ENCODE measurements around the gene CAPN14. TPM values are rescaled to one million over a fixed set of nuclear protein-coding genes. Genes with fewer than 3 reads are reported as not detected.

CAPN14 gene
- polyA plus RNA-seq, 1 donor: 0.13 TPM

DNA sequence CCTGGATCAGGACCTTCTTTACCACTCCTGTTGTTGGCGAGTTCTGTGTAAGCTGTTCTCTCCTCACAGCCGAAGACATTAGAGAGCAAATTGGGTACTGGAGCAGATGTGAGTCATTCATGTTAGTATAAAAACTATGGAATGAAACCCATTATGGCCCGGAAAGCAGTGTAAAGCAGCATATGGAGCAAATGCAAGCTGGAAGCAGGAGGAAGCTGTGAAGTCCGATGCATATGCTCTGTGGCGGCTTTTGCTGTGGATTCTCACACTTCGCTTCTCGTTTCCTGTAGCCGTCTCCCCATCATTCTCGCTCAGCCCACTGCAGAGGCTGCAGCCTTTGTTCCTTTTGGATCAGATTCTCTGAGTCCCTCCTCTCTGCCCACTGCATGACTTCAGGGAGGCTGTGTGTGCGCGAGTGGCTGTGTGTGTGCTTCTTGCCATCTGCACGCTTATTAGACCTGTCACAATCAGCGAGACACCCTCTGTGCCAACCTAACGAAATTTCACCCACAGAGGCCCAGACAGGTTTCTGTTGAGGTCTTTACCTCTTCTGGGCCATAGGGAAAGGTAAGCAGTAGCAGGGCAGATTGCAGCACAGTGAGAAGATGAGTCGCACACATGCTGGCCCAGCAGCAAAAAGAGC, 75.8 kb downstream of the CAPN14 start:
- H3K4me3 ChIP-seq (ENCODE audit: low read length): no peak overlapping the region
- DNase-seq: no peak
- no peaks in the 10 kb centered on the region for H3K4me1 ChIP-seq (ENCODE audit: control insufficient read depth, insufficient read depth, low read length)
- WGBS (ENCODE audit: insufficient coverage, low lambda C conversion rate): no CpG with 5 or more reads among the region's 15 CpGs
- H3K27me3 ChIP-seq (ENCODE audit: control insufficient read depth, insufficient read depth, low read length): peaks cover 64% of the 10 kb centered on the region
- no peaks in the 10 kb centered on the region for H3K36me3 ChIP-seq (ENCODE audit: control insufficient read depth, insufficient read depth, low read length)
- no peak overlapping the region for H3K27ac ChIP-seq (ENCODE audit: low read length)
- H3K9me3 ChIP-seq (ENCODE audit: control insufficient read depth, low read depth, low read length): peaks cover 3% of the 10 kb centered on the region

DNA sequence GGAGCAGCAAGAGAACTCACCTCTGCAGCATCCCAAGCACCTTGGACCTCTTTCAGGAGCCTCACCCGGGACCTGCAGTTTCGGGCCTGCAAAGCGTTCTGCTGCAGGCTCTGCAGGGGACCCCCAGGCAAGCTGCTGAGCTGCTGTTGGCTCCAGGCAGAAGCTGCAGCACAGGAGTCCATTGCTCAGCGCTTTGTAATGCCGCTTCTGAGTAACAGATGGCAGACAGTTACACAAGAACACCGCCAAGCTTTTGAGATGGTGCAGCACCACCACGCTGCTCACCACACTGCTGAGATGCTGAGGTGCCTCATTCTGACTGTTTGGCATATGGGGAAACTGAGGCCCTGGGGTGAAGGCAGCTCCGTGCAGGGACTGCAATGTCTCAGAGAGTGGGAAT, 77.2 kb downstream of the CAPN14 start:
- no peaks in the 10 kb centered on the region for H3K4me1 ChIP-seq (ENCODE audit: control insufficient read depth, insufficient read depth, low read length)

DNA sequence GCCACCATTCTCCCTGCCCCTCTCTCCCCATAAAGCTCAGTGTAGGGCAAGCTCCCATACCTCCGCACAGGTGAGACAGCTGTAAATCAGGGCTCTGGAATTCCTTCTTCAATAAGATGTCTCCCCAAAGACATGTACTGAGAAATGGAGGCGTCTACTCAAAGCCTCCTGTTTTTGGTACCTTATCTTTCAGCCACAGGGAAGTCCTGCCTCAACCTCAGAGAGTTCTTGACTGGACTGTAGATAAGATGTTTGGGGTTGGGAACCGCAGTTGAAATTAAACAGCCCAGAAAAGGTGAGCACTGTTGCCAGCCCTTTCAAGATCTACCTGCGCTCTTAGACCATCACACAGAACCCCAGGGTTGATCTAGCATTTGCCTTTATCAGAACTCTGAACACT, 77.6 kb downstream of the CAPN14 start:
- peaks cover 78% of the 10 kb centered on the region for H3K27me3 ChIP-seq (ENCODE audit: control insufficient read depth, insufficient read depth, low read length)
- no peak overlapping the region for H3K4me3 ChIP-seq (ENCODE audit: low read length)
- DNase-seq: no peak
- no peaks in the 10 kb centered on the region for H3K36me3 ChIP-seq (ENCODE audit: control insufficient read depth, insufficient read depth, low read length)
- no peak overlapping the region for H3K27ac ChIP-seq (ENCODE audit: low read length)
- no peaks in the 10 kb centered on the region for H3K4me1 ChIP-seq (ENCODE audit: control insufficient read depth, insufficient read depth, low read length)
- WGBS (ENCODE audit: insufficient coverage, low lambda C conversion rate): no CpG with 5 or more reads among the region's 4 CpGs
- H3K9me3 ChIP-seq (ENCODE audit: control insufficient read depth, low read depth, low read length): peaks cover 3% of the 10 kb centered on the region

More for the DNA sequence above, 77.2 kb downstream of the CAPN14 start:
- Histone ChIP-seq H3K27ac (ENCODE audit: low read length) (no peak overlapping the region), H3K36me3 (ENCODE audit: control insufficient read depth, insufficient read depth, low read length) (no peaks in the 10 kb centered on the region), H3K9me3 (ENCODE audit: control insufficient read depth, low read depth, low read length) (peaks cover 3% of the 10 kb centered on the region), H3K4me3 (ENCODE audit: low read length) (no peak overlapping the region), H3K27me3 (ENCODE audit: control insufficient read depth, insufficient read depth, low read length) (peaks cover 75% of the 10 kb centered on the region)
- DNase-seq: no peak
- WGBS (ENCODE audit: insufficient coverage, low lambda C conversion rate): no CpG with 5 or more reads among the region's 8 CpGs

DNA sequence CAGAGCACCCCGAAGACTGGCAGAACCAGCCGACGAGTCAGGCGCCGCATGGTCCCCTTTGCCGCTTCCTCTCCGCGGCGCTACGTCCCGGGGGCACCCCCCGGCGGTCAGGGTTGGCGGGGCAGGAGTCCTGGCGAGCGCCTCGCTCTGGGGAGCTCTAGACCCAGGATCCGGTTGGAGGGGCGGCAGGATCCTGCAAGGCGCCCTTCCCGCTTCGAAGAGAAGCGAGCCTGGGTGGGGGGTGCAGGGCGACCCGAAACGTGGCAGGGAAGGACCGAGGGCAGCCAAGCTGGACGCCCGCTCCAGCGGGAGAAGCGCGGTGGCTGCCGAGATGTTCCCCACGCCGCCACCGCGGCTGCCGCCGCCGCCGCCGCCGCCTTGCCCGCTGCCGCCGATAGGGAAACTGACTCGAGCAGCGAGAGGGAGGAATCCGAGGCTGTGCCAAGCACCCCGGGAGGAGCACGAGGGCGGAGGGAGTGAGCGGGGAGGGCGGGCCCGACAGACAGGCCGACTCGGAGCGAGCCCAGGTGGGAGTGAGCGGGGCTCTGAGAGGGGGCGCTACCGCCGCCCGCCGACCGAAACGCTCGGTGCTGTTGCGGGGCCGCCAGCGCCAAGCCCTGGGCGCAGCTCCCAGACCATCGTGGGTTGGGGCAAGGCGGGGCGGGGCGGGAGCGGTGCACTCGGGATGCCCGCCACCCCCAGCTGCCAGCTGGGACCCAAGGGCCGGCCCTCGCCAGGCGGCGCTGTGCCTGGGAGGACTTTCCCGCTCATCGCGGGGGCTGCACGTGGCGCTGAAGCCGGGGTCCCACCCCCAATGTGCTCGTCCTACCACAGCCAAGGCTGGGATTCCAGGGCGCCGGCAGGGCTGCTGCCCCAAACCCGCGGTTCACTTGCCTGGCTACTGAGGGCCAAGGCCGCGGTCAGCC, 79.0 kb downstream of the CAPN14 start, which contains the start of gene GALNT14:
TSS of gene GALNT14 (minus strand) at position 404 of the 926 bp plus-strand sequence. CDS start at position 50, 354 bp downstream.
- Histone ChIP-seq H3K27ac (ENCODE audit: low read length) (no peak within 1 kb of the TSS), H3K4me1 (ENCODE audit: control insufficient read depth, insufficient read depth, low read length) (no peaks in the 10 kb centered on the region), H3K27me3 (ENCODE audit: control insufficient read depth, insufficient read depth, low read length) (peaks cover 81% of the 10 kb centered on the region), H3K4me3 (ENCODE audit: low read length) (peak within 1 kb of the TSS; percentile 38), H3K36me3 (ENCODE audit: control insufficient read depth, insufficient read depth, low read length) (no peaks in the 10 kb centered on the region), H3K9me3 (ENCODE audit: control insufficient read depth, low read depth, low read length) (peaks cover 3% of the 10 kb centered on the region)
- no CpG with 5 or more reads among the region's 95 CpGs for WGBS (ENCODE audit: insufficient coverage, low lambda C conversion rate)
- peak; percentile 50 to 81 for DNase-seq

DNA sequence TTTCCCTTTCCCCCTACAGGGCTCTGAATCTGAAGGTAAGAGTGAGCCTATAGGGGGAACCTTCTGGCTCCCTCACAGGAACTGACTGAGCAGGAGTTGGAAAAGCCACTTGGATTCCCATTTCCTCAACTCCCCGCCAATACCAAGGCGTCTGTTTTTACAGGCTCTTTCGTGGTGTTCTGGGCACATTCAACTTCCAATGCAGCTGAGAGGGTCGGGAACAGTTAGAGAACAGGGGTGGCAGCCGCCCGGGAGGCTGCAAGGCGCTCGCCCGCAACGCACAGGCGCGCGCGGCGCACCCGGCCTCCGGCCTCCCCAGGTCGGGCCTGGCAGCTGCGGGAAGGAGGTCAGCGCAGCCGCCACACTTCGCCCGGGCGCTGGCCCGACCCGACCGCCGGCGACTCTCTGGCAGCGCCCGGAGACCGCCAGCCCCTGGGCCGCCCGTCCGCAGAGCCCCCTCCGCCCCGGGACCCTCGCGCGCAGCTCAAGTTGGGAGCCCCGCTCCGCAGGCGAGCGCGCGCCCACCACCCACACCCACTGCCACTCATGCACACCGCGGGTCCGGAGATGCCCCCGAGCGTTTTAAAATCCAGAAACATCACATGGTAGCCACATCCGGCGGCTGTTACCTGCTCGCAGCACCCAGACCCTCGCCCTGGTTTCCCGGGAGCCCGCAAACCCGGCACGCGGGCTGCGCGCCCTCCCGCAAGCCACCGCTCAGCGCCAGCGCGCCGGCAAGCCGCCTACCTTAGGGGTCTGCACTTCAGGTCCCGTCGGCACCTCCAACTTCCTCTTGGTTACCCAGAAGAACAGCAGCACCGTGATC, 79.9 kb downstream of the CAPN14 start:
- Histone ChIP-seq H3K4me1 (ENCODE audit: control insufficient read depth, insufficient read depth, low read length) (no peaks in the 10 kb centered on the region), H3K4me3 (ENCODE audit: low read length) (peak overlapping the region; percentile 38), H3K36me3 (ENCODE audit: control insufficient read depth, insufficient read depth, low read length) (no peaks in the 10 kb centered on the region), H3K27ac (ENCODE audit: low read length) (no peak overlapping the region), H3K27me3 (ENCODE audit: control insufficient read depth, insufficient read depth, low read length) (peaks cover 77% of the 10 kb centered on the region), H3K9me3 (ENCODE audit: control insufficient read depth, low read depth, low read length) (peaks cover 3% of the 10 kb centered on the region)
- peak in 1 of 2 donors; percentile 50 for DNase-seq
- no CpG with 5 or more reads among the region's 72 CpGs for WGBS (ENCODE audit: insufficient coverage, low lambda C conversion rate)

DNA sequence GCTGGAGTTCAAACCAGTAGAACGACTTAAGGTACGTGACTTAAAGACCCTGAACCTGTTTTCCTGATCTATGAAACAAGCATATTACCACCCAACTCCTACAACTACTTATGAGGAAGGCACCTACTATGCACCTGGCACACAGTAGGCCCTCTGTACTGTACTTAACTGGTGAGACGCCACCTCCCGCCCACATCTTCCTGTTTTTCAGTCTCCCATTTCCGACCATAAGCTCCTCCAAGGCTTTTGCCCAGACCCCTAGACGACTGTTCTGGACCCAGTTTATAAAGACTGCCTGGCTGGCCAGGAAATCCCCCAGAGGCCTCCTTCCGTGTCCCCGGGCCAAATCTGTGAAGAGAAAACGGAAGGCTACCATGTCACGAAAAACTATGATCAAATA, 80.6 kb downstream of the CAPN14 start:
- H3K9me3 ChIP-seq (ENCODE audit: control insufficient read depth, low read depth, low read length): peaks cover 3% of the 10 kb centered on the region
- no peak overlapping the region for H3K27ac ChIP-seq (ENCODE audit: low read length)
- WGBS (ENCODE audit: insufficient coverage, low lambda C conversion rate): 33% methylated on average over 1 of the region's 10 CpGs
- no peak for DNase-seq
- H3K36me3 ChIP-seq (ENCODE audit: control insufficient read depth, insufficient read depth, low read length): no peaks in the 10 kb centered on the region
- H3K27me3 ChIP-seq (ENCODE audit: control insufficient read depth, insufficient read depth, low read length): peaks cover 71% of the 10 kb centered on the region
- H3K4me3 ChIP-seq (ENCODE audit: low read length): no peak overlapping the region
- no peaks in the 10 kb centered on the region for H3K4me1 ChIP-seq (ENCODE audit: control insufficient read depth, insufficient read depth, low read length)

DNA sequence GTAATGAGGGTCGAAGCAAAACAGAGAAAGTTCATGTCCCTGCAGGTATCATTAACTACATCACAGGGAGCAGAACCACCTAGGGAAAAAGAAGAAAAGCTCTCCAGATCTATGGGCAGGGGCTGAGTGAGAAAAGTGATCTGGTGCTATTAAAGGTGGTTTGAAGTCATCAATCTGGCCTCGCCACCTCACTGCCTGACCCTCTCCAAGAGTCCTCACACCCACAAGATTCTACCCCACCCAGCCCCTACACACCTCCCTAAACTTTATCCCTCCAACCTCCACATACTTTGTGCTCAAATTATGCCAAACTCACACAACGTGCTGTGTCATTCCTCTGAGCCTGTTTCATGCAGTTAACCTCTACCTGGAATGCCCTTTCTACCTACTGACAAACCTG, 81.3 kb downstream of the CAPN14 start:
- Histone ChIP-seq H3K9me3 (ENCODE audit: control insufficient read depth, low read depth, low read length) (peaks cover 3% of the 10 kb centered on the region), H3K27me3 (ENCODE audit: control insufficient read depth, insufficient read depth, low read length) (peaks cover 65% of the 10 kb centered on the region), H3K4me3 (ENCODE audit: low read length) (no peak overlapping the region), H3K4me1 (ENCODE audit: control insufficient read depth, insufficient read depth, low read length) (no peaks in the 10 kb centered on the region), H3K27ac (ENCODE audit: low read length) (no peak overlapping the region), H3K36me3 (ENCODE audit: control insufficient read depth, insufficient read depth, low read length) (no peaks in the 10 kb centered on the region)
- no CpG with 5 or more reads among the region's 3 CpGs for WGBS (ENCODE audit: insufficient coverage, low lambda C conversion rate)
- DNase-seq: no peak

DNA sequence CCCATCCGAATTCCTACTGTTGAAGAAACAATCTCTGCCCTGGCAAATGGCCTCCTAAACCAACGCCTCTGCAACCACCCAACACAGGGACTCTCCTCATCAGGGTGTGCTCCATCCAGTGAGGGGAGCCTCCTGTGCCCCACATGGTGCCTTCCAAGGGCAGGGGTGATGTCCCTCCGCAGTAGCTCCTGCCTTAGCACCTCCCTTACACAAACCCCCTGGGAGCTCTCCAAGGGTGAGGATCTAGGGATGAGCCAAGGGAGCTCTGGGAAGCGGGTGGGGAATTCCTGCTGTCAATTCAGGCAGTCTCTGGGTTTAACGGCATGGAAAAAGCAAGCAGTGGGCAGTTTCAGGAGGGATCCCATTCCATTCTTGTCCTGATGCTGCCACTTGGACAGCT, 82.8 kb downstream of the CAPN14 start:
- H3K36me3 ChIP-seq (ENCODE audit: control insufficient read depth, insufficient read depth, low read length): no peaks in the 10 kb centered on the region
- H3K27ac ChIP-seq (ENCODE audit: low read length): no peak overlapping the region
- no peak for DNase-seq
- peaks cover 3% of the 10 kb centered on the region for H3K9me3 ChIP-seq (ENCODE audit: control insufficient read depth, low read depth, low read length)
- H3K4me1 ChIP-seq (ENCODE audit: control insufficient read depth, insufficient read depth, low read length): no peaks in the 10 kb centered on the region
- no peak overlapping the region for H3K4me3 ChIP-seq (ENCODE audit: low read length)
- H3K27me3 ChIP-seq (ENCODE audit: control insufficient read depth, insufficient read depth, low read length): peaks cover 54% of the 10 kb centered on the region
- no CpG with 5 or more reads among the region's 5 CpGs for WGBS (ENCODE audit: insufficient coverage, low lambda C conversion rate)

DNA sequence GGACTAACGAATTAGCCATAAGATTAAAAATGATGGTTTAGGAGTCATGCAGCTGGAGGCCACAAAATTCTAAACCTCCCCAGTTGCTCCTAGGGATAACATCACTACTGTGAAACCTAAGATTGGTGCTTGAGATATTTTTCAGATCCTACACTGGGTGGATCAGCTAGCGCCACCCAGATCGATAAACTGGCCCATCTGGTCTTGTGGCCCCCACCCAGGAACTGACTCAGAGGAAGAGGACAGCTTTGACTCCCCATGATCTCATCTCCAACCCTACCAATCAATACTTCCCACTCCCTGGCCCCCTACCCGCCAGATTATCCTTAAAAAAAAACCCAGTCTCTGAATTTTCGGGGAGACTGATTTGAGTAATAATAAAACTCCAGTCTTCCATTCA, 84.5 kb downstream of the CAPN14 start:
- Histone ChIP-seq H3K27ac (ENCODE audit: low read length) (no peak overlapping the region), H3K4me3 (ENCODE audit: low read length) (no peak overlapping the region), H3K9me3 (ENCODE audit: control insufficient read depth, low read depth, low read length) (no peaks in the 10 kb centered on the region), H3K36me3 (ENCODE audit: control insufficient read depth, insufficient read depth, low read length) (no peaks in the 10 kb centered on the region), H3K4me1 (ENCODE audit: control insufficient read depth, insufficient read depth, low read length) (no peaks in the 10 kb centered on the region), H3K27me3 (ENCODE audit: control insufficient read depth, insufficient read depth, low read length) (peaks cover 40% of the 10 kb centered on the region)
- no CpG with 5 or more reads among the region's 5 CpGs for WGBS (ENCODE audit: insufficient coverage, low lambda C conversion rate)
- no peak for DNase-seq

DNA sequence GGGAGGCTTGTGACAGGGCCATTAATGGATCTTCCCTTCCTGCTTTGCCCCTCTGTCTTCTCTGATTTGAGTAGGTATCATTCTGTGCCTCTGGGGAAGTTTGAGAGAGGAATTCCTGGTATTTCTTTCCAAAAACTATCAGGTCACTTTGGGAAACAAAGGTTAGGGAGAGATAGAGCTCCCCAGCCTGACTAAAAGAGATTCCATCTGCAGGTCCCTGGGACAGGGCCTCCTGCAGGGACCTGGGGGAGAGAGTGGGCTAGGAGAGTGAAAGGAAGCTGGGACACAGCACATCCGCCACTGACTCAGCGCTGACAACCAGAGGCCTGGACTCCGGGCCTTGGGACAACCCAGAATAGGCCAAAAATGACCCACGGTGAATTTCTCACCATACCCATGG, 85.4 kb downstream of the CAPN14 start:
- no CpG with 5 or more reads among the region's 4 CpGs for WGBS (ENCODE audit: insufficient coverage, low lambda C conversion rate)
- no peak overlapping the region for H3K27ac ChIP-seq (ENCODE audit: low read length)
- H3K4me3 ChIP-seq (ENCODE audit: low read length): no peak overlapping the region
- H3K9me3 ChIP-seq (ENCODE audit: control insufficient read depth, low read depth, low read length): no peaks in the 10 kb centered on the region
- H3K4me1 ChIP-seq (ENCODE audit: control insufficient read depth, insufficient read depth, low read length): no peaks in the 10 kb centered on the region
- H3K27me3 ChIP-seq (ENCODE audit: control insufficient read depth, insufficient read depth, low read length): peaks cover 36% of the 10 kb centered on the region
- no peaks in the 10 kb centered on the region for H3K36me3 ChIP-seq (ENCODE audit: control insufficient read depth, insufficient read depth, low read length)
- DNase-seq: no peak
